Neural progenitor cell (in vitro differentiated cells): Measurements from ENCODE around the gene IL20RB. TPM values are rescaled to one million over a fixed set of nuclear protein-coding genes. Genes with fewer than 3 reads are reported as not detected.
"Not testable (repeated sequence)": the region's sequence is repeated elsewhere in the genome, so short reads cannot be mapped to it uniquely, and the experiment has no call there.

Source experiments
- DNase-seq: peaks from one replicate; pipeline ENCODE4 v3.0.0-alpha.2; 2016; ENCODE audit warnings: low spot score
- H2AFZ ChIP-seq: fragments of 200-600 bp; sonication (generic); replicated peaks from 2 replicates; pipeline ENCODE4 v1.6.1; 2016; ENCODE audit warnings: antibody characterized with exemption
- H3F3A ChIP-seq: fragments of 200-600 bp; sonication (generic); 2 replicates; pipeline ENCODE4 v1.6.1; 2016; ENCODE audit warnings: antibody characterized with exemption, low read depth
- H3K27ac ChIP-seq: fragments of 200-600 bp; sonication (generic); 2 replicates; pipeline ENCODE4 v1.5.1; 2016; ENCODE audit warnings: mild to moderate bottlenecking
- H3K27me3 ChIP-seq: fragments of 200-600 bp; sonication (generic); 2 replicates; pipeline ENCODE4 v1.6.1; 2016; ENCODE audit warnings: mild to moderate bottlenecking, moderate library complexity
- H3K36me3 ChIP-seq: fragments of 200-600 bp; sonication (generic); 2 replicates; pipeline ENCODE4 v1.5.1; 2016
- H3K4me1 ChIP-seq: fragments of 200-600 bp; sonication (generic); 2 replicates; pipeline ENCODE4 v1.6.1; 2016; ENCODE audit warnings: mixed run types
- H3K4me2 ChIP-seq: fragments of 200-600 bp; sonication (generic); 2 replicates; pipeline ENCODE4 v1.6.1; 2016
- H3K4me3 ChIP-seq: fragments of 200-600 bp; sonication (generic); 2 replicates; pipeline ENCODE4 v1.5.1; 2016
- H3K79me2 ChIP-seq: fragments of 200-600 bp; sonication (generic); 2 replicates; pipeline ENCODE4 v1.6.1; 2016; ENCODE audit warnings: low read depth
- H3K9ac ChIP-seq: fragments of 200-600 bp; sonication (generic); 2 replicates; pipeline ENCODE4 v1.6.1; 2016
- H3K9me3 ChIP-seq: fragments of 200-600 bp; sonication (generic); 2 replicates; pipeline ENCODE4 v1.5.1; 2016; ENCODE audit warnings: low read depth
- H4K20me1 ChIP-seq: fragments of 200-600 bp; sonication (generic); 2 replicates; pipeline ENCODE4 v1.6.1; 2016; ENCODE audit warnings: low read depth
- H3K27ac Mint-ChIP-seq: 3 replicates; pipeline ENCODE4 v1.8.0; 2021; ENCODE audit warnings: mixed read lengths
- H3K27me3 Mint-ChIP-seq: 2 replicates; pipeline ENCODE4 v1.8.0; 2022; ENCODE audit warnings: low read depth, mild to moderate bottlenecking, inconsistent platforms, moderate library complexity, mixed read lengths; ENCODE audit not compliant: insufficient read depth
- H3K36me3 Mint-ChIP-seq: 3 replicates; pipeline ENCODE4 v1.8.0; 2021; ENCODE audit warnings: mixed read lengths
- H3K4me1 Mint-ChIP-seq: 3 replicates; pipeline ENCODE4 v1.8.0; 2021; ENCODE audit warnings: mixed read lengths
- H3K4me3 Mint-ChIP-seq: 3 replicates; pipeline ENCODE4 v1.8.0; 2021; ENCODE audit warnings: mild to moderate bottlenecking, moderate library complexity, mixed read lengths
- H3K9me3 Mint-ChIP-seq: 3 replicates; pipeline ENCODE4 v1.8.0; 2020; ENCODE audit warnings: mixed read lengths
- EZH2 ChIP-seq: fragments of 200-600 bp; sonication (generic); IDR thresholded peaks from 2 replicates; pipeline ENCODE4 v1.6.1; 2017; ENCODE audit warnings: antibody characterized with exemption, mild to moderate bottlenecking, moderate library complexity
- EZH2phosphoT487 ChIP-seq: fragments of 200-600 bp; sonication (generic); IDR thresholded peaks from 2 replicates; pipeline ENCODE4 v1.6.1; 2017; ENCODE audit warnings: antibody characterized with exemption
- total RNA-seq: library from RNA; depleted of rRNA; stranded (reverse); fragments of >200 nt; gene quantifications from 2 replicates; pipeline ENCODE4 v1.2.3, GENCODE V29; 2015; ENCODE audit warnings: low replicate concordance
- TF ChIP-seq, protein P1 (sequence below): fragments of 200-600 bp; sonication (generic); IDR thresholded peaks from 2 replicates; pipeline ENCODE4 v1.5.1; 2017; ENCODE audit warnings: antibody characterized with exemption, mild to moderate bottlenecking

Gene IL20RB
- total RNA-seq, 1 donor from 2014 or later, result 2.5 TPM

DNA sequence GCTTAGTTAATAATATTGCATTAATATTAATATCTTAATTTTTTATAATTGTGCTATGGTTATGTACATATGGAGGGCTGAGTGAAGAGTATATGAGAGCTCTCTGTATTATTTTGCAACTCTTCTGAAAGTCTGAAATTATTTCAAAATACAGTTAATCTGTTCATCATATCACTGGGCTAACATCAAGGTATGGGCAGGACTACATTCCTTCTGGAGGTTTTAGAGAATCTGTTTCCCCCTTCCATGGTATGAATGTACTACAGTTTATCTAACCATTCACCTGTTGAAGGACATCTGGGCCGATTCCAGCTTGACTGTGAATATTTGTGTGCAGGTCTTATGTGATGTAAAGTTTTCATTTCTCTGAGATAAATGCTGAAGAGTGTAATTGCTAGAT lies 5.1 kb downstream of the IL20RB start:
- Histone ChIP-seq H3F3A (peaks cover 6% of the 10 kb centered on the region), H3K36me3 (no peaks in the 10 kb centered on the region), H3K27ac (no peak overlapping the region), H3K27me3 (no peaks in the 10 kb centered on the region), H3K4me1 (peaks cover 10% of the 10 kb centered on the region), H3K9ac (no peak overlapping the region), H3K9me3 (no peaks in the 10 kb centered on the region), H4K20me1 (no peaks in the 10 kb centered on the region), H3K4me2 (no peak overlapping the region), H2AFZ (no peak overlapping the region), H3K4me3 (no peak overlapping the region), H3K79me2 (no peaks in the 10 kb centered on the region)
- H3K27ac Mint-ChIP-seq, result no peak overlapping the region
- no peaks in the 10 kb centered on the region for H3K36me3 Mint-ChIP-seq
- H3K9me3 Mint-ChIP-seq, result peaks cover 2% of the 10 kb centered on the region
- no peaks in the 10 kb centered on the region for H3K4me1 Mint-ChIP-seq
- TF ChIP-seq EZH2phosphoT487 (no peak), EZH2 (no peak)
- TF ChIP-seq, protein P1, sequence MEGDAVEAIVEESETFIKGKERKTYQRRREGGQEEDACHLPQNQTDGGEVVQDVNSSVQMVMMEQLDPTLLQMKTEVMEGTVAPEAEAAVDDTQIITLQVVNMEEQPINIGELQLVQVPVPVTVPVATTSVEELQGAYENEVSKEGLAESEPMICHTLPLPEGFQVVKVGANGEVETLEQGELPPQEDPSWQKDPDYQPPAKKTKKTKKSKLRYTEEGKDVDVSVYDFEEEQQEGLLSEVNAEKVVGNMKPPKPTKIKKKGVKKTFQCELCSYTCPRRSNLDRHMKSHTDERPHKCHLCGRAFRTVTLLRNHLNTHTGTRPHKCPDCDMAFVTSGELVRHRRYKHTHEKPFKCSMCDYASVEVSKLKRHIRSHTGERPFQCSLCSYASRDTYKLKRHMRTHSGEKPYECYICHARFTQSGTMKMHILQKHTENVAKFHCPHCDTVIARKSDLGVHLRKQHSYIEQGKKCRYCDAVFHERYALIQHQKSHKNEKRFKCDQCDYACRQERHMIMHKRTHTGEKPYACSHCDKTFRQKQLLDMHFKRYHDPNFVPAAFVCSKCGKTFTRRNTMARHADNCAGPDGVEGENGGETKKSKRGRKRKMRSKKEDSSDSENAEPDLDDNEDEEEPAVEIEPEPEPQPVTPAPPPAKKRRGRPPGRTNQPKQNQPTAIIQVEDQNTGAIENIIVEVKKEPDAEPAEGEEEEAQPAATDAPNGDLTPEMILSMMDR, result no peak
- H3K4me3 Mint-ChIP-seq, result no peak overlapping the region
- DNase-seq, result no peak
- no peaks in the 10 kb centered on the region for H3K27me3 Mint-ChIP-seq

DNA sequence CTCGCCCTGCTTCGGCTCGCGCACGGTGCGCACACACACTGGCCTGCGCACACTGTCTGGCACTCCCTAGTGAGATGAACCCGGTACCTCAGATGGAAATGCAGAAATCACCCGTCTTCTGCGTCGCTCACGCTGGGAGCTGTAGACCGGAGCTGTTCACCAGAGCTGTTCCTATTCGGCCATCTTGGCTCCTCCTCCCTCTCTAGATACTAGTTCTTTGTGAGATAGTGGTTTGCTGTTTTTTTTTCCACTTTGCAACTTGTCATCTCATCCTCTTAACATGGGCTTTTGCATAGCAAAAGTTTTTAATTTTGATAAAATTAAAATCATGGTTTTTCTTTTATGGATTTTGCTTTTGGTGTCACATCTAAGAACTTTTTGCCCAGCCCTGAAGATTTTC lies 11.8 kb downstream of the IL20RB start:
- peaks cover 18% of the 10 kb centered on the region for H3K9me3 Mint-ChIP-seq
- not testable (repeated sequence) for H3K27ac Mint-ChIP-seq, H3K27ac ChIP-seq, H3K4me1 Mint-ChIP-seq, H3K36me3 Mint-ChIP-seq, H3K27me3 ChIP-seq, H3F3A ChIP-seq, H3K4me2 ChIP-seq, H3K27me3 Mint-ChIP-seq, H3K4me3 ChIP-seq, H4K20me1 ChIP-seq, H2AFZ ChIP-seq, DNase-seq, H3K9me3 ChIP-seq, H3K4me1 ChIP-seq, H3K36me3 ChIP-seq, H3K4me3 Mint-ChIP-seq, H3K9ac ChIP-seq, H3K79me2 ChIP-seq

DNA sequence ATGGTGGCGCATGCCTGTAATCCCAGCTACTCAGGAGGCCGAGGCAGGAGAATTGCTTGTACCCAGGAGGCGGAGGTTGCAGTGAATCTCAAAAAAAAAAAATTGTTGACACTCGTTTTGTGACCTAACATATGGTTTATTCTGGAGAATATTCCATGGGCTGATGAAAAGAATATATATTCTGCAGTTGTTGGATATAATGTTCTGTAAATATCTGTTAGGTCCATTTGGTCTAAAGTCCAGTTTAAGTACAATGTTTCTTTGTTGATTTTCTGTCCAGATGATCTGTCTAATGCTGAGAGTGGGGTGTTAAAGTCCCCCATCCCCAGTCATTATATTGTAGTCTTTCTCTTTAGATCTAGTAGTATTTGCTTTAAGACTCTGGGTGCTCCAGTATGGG lies 15.6 kb downstream of the IL20RB start:
- Mint-ChIP-seq H3K4me1 (no peaks in the 10 kb centered on the region), H3K4me3 (no peak overlapping the region), H3K36me3 (peaks cover 11% of the 10 kb centered on the region), H3K27ac (no peak overlapping the region), H3K27me3 (peaks cover 4% of the 10 kb centered on the region), H3K9me3 (peaks cover 27% of the 10 kb centered on the region)
- no peaks in the 10 kb centered on the region for H3F3A ChIP-seq
- H3K4me3 ChIP-seq, result no peak overlapping the region
- no peak overlapping the region for H2AFZ ChIP-seq
- no peak overlapping the region for H3K27ac ChIP-seq
- H3K36me3 ChIP-seq, result no peaks in the 10 kb centered on the region
- H3K4me2 ChIP-seq, result no peak overlapping the region
- no peak for TF ChIP-seq EZH2
- TF ChIP-seq, protein P1, result no peak
- no peak for TF ChIP-seq EZH2phosphoT487
- H3K27me3 ChIP-seq, result no peaks in the 10 kb centered on the region
- no peaks in the 10 kb centered on the region for H3K4me1 ChIP-seq
- no peak overlapping the region for H3K9ac ChIP-seq
- DNase-seq, result no peak
- H3K9me3 ChIP-seq, result no peaks in the 10 kb centered on the region
- no peaks in the 10 kb centered on the region for H3K79me2 ChIP-seq
- no peaks in the 10 kb centered on the region for H4K20me1 ChIP-seq

DNA sequence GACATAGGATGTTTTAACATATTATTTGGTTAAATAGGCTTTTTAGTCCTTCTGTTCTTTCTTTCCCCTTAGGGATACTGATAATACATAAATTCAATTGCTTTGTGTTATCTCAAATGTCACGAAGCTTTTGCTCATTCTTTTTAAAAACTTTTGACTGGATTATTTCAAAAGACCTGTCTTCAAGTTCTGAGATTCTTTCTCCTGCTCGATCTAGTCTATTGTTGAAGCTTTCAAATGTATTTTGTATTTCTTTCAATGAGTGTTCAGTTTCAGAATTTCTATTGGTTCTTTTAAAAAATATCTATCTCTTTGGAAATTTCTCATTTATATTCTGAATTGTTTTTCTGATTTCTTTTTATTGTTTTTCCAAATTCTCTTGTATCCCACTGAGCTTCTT lies 16.9 kb downstream of the IL20RB start:
- no peak overlapping the region for H2AFZ ChIP-seq
- H3K9me3 ChIP-seq, result no peaks in the 10 kb centered on the region
- H3K4me1 Mint-ChIP-seq, result no peaks in the 10 kb centered on the region
- peaks cover 11% of the 10 kb centered on the region for H3K36me3 Mint-ChIP-seq
- H3K9ac ChIP-seq, result no peak overlapping the region
- TF ChIP-seq EZH2 (no peak), EZH2phosphoT487 (no peak)
- TF ChIP-seq, protein P1, result no peak
- no peak for DNase-seq
- H3K27ac ChIP-seq, result no peak overlapping the region
- no peaks in the 10 kb centered on the region for H3K27me3 ChIP-seq
- no peaks in the 10 kb centered on the region for H3K79me2 ChIP-seq
- H3K36me3 ChIP-seq, result no peaks in the 10 kb centered on the region
- no peaks in the 10 kb centered on the region for H3F3A ChIP-seq
- no peak overlapping the region for H3K4me3 ChIP-seq
- H4K20me1 ChIP-seq, result no peaks in the 10 kb centered on the region
- H3K4me3 Mint-ChIP-seq, result no peak overlapping the region
- peaks cover 4% of the 10 kb centered on the region for H3K27me3 Mint-ChIP-seq
- H3K4me1 ChIP-seq, result no peaks in the 10 kb centered on the region
- H3K4me2 ChIP-seq, result no peak overlapping the region
- no peak overlapping the region for H3K27ac Mint-ChIP-seq
- H3K9me3 Mint-ChIP-seq, result peaks cover 25% of the 10 kb centered on the region
